HG03521 (cell line): ENCODE data around the gene PPM1L.
"Not testable (repeated sequence)": the region's sequence is repeated elsewhere in the genome, so short reads cannot be mapped to it uniquely, and the experiment has no call there.

Experiments
- ATAC-seq: cut with Tn5 transposase; IDR thresholded peaks from one replicate; pipeline ENCODE4 v1.9.1; 2021; ENCODE audit warnings: mild to moderate bottlenecking, moderate library complexity; ENCODE audit not compliant: unreplicated experiment

The PPM1L gene

DNA sequence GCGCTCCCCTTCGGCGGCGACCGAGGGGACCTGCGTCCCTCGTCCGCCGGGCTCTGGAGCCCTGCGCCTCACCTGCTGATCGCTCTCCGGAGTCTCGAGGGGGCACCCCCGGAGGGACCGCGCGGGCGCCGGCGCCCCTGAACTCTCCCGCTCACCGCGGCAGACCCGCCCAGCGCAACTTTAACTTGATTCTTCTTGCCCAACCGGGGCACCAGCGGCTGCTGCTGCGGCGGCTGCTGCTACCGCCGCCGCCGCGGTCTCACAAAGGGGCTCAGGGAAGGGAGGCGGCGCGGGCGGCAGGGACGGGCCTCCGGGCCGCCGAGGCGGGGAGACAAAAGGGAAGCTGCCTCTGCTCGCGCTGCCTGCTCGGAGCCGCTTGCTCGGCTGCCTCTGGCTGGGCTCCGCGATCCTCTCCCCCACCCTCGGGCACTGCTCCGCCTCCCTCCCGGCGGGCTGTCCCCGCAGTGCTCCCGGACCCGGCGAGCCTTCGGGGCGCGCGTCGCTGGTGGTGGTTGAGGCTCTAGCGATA lies at the start of gene PPM1L:
TSS of gene PPM1L (plus strand) at position 456 of the 529 bp plus-strand sequence.
- ATAC-seq: peak; percentile 40

DNA sequence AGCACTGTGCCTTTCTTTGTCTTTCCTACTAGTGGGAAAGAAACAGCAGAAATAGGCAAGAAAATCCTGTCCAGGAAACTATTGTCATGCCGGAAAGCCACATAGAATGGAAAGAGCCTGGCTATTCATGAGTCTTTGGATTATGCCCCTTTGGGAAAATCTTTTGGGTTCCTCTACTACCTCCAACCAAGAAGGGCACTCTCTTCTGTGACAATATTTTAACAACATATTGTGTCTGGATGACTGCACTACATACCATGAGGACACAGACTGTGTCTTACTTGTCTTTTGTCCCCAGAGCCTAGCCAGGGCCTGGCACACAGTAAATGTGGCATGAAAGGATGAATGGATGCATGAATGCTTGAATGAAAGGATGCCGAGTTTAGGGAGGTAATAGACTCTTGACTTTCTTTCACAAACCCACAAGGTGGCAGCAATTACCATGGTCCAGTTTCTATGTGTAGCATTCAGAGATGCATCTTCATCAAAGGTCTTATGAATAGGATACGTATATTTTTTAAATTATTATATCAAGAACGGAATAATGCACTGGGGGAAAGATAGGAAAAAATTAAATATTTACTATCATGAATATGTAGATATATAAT lies 48.7 kb upstream of the PPM1L start:
- ATAC-seq: no peak

DNA sequence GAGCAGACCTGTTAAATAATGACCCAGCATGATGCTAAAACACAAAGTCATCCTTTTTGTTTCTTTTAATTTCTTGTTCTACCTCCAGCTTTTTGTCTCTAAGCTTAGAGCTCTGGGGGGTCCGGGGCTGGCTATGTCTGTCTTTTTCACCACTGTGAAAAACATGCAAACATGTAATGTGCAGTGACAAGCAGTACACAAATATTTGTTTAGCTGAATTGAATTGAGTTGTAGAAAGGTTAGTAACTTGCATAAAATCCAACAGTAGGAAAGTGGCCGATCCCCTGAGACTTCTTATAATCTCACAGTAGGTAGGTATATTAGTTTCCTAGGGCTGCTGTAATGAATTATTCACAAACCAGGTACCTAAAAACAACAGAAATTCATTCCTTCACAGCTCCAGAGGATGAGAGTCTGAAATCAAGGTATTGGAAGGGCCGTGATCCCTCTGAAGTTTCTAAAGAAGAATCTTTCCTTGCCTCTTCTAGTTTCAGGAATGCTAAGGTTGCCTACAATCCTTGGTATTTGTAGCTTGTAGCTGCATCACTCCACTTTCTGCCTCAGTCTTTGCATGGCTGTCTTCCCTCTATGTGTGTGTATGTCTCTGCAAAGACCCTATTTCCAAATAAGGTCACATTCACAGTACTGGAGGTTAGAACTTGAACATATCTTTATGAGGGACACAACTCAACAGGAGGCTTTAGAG lies 46.4 kb upstream of the PPM1L start:
- no peak for ATAC-seq

DNA sequence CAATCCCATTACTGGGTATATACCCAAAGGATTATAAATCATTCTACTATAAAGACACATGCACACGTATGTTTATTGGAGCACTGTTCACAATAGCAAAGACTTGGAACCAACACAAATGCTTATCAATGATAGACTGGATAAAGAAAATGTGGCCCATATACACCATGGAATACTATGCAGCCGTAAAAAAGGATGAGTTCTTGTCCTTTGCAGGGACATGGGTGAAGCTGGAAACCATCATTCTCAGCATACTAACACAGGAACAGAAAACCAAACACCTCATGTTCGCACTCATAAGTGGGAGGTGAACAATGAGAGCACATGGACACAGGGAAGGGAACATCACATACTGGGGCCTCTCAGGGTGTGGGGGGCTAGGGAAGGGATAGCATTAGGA lies 42.9 kb upstream of the PPM1L start:
- ATAC-seq: not testable (repeated sequence)

DNA sequence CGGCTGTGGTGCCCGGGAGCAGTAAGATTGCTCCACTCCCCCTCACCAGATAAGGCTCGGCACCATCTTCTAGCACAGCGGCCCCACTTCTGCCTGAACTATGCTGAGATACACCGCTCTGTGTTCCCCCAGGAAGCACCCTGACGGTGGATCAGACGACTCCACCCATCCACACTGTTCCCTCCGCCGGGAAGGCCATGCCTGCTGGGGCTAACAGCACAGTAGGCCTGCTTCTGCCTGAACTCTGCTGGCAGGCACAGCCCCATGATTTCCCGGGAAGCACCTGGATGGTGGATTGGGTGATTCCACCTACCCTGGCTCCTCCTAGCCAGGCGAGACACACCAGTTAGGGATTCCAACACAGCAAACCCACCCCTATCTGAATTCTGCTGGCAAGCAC lies 36.3 kb upstream of the PPM1L start:
- no peak for ATAC-seq

DNA sequence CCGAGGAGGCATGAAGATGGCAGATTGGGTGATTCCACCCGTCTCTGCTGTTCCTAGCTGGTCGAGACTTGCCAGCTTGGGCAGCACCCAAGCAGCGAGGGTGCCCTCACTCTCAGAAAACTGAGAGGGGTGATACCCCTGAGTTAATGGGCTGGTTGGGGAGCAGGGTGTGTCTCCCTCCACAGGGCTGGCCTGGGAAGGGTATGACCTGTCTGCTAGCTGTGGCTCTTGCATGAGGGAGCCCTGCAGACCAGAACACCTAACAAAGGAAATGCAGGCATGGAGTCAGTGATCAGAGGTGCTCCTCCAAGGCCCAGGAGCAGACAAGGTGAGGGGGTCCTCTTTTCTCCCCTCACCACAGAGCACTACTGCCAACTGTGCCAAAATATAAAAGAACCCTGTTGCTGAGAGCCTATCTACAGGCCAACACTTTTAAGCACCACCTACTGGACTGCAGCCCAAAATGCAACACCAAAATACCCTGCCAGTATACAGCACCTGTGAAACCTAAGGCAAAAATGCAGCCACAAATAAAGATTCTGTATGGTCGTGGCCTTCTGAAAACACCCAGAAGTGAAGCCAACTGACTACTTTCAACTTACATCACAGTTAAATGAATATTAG lies 35.8 kb upstream of the PPM1L start:
- no peak for ATAC-seq

DNA sequence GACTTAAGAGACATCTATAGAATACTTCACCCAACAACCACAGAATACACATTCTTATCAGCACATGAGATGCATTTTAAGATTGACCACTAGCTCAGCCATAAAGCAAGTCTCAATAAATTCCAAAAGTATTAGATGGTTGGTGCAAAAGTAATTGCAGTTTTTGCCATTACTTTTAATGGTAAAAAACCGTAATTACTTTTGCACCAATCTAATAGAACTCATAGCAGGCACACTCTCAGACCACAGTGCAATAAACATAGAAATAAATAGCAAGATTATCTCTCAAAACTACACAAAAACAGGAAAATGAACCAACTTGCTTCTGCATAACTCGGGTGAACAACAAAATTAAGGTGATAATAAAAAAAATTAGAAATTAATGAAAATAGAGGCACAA lies 33.7 kb upstream of the PPM1L start:
- no peak for ATAC-seq

DNA sequence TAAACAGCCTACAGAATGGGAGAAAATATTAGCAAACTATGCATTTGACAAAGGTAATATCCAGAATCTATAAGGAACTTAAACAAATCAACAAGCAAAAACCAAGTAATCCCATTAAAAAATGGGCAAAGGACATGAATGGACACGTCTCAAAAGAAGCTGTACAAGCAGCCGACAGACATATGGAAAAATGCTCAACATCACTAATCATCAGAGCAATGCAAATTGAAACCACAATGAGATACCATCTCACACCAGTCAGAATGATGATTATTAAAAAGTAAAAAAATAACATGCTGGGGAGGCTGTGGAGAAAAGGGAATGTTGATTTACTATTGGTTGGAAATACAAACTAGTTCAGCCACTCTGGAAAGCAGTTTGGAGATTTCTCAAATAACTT lies 30.7 kb upstream of the PPM1L start:
- no peak for ATAC-seq

DNA sequence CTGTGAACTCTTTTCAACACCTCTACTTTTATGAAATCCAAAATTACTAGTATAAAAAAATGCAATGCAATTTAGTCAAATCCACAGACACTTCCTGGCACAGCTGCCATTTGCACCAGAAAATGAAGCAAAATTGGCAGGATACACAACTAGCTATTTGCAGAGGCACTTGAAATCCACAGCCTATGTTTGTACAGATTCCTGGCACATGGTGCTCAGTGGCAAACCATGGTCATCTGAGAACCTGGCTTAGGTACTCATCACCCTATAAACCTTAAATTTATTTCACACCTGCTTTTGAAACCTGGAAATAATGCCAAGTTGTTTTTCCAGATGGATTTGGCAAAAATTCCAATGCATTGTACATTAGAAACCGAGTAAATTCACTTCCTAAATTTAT lies 20.2 kb upstream of the PPM1L start:
- no peak for ATAC-seq

DNA sequence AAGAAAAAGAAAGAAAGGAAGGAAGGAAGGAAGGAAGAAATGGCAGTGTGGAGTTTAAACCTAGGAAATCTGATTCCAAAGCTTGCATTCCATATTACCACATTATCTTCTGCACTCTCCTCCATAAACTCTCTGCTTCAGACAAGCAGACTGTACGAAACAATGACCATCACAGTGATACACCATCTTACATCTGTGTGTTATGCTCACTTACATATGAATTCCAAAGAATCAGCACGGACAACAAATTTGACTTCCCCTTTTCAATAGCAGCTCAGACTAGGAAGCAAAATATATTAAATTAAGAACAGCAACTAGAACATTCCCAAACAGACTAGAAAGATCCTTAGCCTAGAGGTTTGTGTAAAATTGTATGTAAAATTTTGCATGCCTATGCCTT lies 18.0 kb upstream of the PPM1L start:
- no peak for ATAC-seq

DNA sequence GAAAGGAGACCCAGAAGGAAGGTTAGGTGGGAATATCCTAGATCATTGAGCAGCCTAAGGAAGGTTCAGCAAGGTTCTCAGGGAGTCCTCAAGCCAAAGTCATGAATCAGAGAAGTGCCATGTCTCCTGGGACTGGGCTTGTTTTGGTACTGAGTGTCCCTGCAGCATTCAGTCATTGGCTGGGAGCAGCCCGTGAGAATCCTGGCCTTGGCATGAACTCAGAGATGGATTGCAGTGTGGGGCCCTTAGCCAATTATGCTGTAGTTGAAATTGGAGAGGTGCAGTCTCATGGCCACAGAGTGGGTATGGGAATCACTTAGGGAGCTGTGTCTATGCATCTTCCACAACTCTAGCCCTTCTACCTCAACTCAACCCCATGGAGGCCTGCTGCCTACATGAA lies 17.0 kb upstream of the PPM1L start:
- no peak for ATAC-seq

DNA sequence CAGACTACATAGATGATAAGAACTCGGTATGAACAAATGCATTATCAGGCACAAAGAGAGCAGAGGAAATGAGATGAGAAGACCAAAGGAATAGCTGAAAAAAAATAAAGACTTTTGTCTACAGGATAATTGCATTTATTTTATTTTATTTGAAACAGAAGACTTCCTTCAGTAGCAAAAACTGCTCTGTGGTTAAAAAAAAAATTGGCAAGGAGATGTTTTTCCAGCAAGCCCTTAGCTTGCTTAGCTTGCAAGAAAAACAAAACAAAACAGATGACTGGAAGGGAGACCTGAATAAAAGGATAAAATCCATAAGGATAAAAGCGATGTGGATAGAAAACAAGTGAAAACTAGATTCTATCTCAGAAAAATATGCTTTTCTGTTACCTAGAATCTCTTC lies 9.1 kb upstream of the PPM1L start:
- ATAC-seq: no peak

DNA sequence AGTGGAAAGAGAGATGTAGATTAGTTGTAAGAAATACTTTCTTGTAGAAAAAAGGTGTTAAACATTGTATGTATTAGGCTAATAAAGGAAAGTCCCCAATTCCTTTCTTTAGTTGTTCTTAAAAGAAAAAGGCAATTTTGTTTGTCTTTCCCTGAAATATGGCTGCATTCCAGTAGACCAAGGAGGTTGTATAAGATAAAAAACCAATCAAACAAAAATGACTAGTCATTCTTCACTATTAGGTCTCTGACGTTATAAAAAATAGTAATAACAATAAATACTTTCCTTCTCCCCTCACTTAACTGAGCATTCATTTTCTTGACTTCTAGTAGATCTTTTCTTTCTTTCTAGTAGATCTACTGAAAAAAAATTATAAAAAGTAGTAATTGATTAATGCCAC lies 8.6 kb upstream of the PPM1L start:
- no peak for ATAC-seq

DNA sequence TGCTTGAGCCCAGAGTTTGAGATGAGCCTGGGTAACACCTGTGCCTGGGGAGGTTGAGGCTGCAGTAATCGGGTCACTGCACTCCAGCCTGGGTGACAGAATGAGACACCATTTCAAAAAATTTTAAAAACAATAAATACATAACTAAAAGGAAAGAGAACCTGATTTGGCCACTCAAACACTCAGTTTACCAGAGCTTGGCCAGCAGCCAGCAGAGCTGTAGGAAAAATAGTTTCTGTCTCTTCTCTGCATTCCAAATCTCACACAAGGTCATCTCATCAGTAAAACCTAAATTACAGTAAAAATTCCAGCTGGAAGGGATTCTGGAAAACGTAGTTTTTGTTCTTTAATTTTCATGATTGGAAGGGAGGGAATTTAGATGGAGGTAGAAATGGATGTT lies 7.8 kb upstream of the PPM1L start:
- ATAC-seq: no peak

DNA sequence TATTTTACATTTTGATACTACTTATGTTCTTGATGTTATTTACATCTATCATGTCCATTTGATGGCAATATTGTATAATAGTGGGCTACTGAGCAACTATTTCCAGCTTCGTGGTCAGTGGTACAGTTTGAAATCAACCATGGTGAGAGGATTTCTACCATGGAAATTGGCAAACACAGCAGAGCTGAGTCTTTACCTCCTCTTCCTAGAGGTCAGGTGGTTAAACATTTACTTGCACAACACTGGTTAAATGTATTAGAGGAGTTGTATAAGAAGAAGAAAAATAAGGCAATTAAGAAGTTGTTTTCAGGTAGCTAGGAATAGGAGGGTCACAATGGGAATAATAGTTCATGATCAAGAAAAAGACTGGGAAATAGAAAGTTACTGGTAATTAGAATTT lies 7.2 kb upstream of the PPM1L start:
- no peak for ATAC-seq

DNA sequence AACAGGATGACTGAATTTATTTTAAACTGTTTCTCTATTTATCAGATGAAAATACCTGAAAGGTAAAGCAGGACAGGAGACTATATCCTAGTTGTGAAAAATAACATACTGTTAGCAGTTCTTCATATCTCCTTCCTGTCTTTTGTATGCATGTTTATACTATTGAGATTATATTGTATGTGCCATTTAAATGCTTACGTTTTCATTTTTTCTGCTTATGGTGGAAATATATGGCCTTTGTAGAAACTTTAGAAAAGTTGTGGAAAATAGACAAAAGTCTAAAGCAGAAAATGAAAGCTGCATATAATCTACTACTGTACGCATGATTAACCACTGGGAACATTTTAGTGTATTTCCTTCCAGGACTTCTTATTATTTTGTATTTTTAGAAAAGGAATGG lies 2.1 kb upstream of the PPM1L start:
- no peak for ATAC-seq

DNA sequence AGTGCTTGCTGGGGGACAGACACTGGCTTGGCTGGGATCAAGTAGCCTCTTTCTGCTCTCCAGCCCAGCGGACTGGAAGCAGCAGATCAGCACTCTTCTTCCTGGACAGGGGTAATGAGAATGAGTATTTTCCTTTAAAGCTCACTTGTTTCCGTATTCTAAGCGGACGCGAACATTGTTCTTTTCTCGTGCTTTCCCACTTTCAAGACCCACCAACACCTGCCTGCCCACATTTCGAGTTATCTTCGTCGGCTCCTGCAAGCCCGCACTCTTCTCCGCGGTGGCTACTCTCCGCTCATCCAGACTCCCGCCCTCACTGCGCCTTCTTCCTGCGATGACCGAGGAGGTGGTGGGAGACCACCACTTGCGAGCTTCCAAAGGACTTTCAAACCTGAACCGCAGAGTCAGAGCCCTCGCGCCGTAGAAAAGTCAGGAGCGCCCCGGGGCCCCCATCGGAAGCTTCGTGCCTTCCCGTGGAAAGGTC lies 1.6 kb upstream of the PPM1L start:
- ATAC-seq: no peak

DNA sequence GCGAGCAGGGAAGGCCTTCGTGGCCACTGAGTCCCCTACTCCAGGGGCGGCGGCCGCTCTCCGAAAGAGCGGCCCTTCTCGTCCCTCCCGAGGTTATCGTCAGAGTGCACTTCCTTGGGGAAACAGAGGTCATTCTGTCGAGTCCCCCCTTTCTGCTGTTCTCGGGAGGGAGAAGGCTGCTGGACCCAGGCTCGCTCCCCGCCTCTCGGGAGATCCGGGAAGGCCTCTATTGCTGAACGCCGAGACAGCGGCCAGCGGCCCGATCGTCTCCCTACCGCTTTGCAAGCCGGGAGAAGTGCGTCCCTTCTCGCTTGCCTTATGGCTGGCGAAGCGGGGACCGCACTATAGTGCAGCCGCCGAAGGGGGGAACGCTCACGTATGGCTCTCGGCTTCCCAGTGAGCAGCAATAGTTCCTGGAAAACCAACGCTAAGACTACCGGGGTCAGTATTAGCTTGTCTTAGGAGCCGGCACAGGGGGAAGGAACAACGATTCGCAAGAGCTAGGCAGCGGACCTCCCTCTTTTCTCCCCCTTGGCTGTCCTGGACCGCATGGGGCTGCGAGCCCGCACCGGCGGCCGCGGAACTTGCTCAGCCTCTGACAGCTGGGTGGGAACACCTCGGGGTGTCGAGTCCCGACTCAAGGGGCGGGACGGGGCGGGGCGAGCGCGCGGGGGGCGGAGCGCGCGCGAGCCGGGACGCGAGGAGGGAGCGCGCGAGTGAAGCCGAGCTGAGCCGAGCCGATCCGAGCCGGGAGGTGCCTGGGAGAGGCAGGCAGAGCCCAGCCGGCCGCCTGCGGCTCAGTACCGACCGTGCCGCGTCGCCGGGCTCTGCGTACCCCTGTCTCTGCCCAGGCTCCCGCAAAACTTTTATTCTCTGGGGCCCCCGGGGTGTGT lies 930 bp upstream of the PPM1L start:
- peak; percentile 87 for ATAC-seq

DNA sequence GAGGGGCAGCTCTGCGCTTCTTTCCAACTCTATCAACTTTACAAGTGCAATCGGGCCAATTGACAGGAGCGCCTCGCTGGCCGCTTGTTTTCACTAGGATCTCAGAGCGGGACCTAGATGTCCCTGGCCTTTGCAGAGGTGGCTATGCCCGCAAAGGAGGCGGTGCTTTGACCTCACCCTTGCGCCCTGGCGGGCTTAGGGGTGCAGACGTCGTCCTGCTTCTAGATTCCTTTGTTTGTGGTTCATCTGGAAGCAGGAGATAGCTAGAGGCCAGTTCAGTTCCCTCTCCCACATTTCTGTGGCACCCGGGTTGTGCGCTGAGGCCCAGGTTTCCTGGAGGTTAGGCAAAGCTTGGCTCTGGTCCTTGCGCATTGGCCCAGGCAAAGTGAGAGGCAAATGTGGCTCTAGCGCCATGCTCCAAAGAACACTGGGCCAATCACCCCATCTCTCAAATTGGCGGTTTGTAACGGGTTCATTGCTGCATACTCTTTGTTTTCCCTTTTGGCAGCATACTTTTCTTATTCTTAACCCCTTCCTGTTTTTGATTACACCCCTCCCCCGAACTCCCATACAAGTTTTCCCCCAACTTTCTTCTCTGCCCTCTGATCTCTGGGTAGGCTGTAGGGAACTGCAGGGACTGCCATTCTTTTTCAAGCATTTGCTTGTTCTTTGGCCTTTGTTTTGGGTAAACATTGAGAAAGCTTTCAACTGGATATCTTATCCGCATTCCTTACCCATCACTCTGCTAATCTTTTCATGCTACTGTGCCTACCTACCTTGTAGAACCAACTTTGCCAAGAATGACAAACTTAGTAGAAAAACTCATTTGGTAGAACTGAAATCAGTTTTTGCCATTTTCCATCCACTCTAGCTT lies 1.4 kb downstream of the PPM1L start:
- ATAC-seq: no peak

DNA sequence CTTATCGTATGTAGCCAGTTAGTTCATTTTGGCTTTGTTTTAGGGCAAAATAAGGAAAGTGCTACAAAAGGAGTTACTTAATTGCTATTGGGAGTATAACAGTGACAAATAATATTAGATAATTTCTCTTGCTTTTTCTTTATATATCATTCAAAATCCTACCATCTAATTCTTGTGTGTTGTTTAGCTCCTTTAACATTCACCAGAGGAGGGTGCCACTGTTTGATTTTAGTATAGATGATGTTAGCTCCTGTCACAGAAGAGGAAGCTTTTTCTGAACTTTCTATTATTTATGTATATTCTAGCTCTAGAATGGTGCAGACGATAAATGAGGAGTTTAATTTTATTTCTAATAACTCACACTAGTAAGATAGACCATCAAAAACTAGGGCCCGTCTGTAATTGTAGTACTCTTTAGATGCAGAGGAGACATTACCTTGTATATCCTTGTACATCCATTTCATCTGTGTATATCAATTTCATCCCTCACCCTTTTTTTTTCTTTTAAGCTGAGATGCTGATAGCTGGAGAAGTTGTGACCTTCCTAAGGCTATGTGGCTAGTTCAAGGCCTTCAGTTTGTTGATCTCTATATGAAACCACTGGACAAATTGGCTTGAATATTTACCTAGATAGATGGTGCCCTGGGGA lies 3.0 kb downstream of the PPM1L start:
- no peak for ATAC-seq
